Prostate gland (tissue), 2 donors: ENCODE results near the gene AIFM2. TPM values are rescaled to one million over a fixed set of nuclear protein-coding genes. Genes with fewer than 3 reads are reported as not detected.

Experiments
- DNase-seq: peaks from one replicate; pipeline ENCODE4 v3.0.0-alpha.2; 2019; ENCODE audit warnings: low spot score
- H3K27ac ChIP-seq, 2 donors: fragments of 200-600 bp; sonication (generic); 2 replicates each; pipeline ENCODE4 v1.5.1; 2017 to 2019
- H3K27me3 ChIP-seq: fragments of 200-600 bp; sonication (generic); replicated peaks from 2 replicates; pipeline ENCODE4 v1.5.1; 2019; ENCODE audit not compliant: insufficient read depth
- H3K36me3 ChIP-seq, 2 donors: fragments of 200-600 bp; sonication (generic); 1 replicate in 1 of 2; 2 replicates in 1 of 2; pipeline versions ENCODE4 v1.5.1 to v1.8.1; 2017 to 2019
- H3K4me1 ChIP-seq: fragments of 200-600 bp; sonication (generic); replicated peaks from 2 replicates; pipeline ENCODE4 v1.5.1; 2019
- H3K4me3 ChIP-seq, 2 donors: fragments of 200-600 bp; sonication (generic); 2 replicates each; pipeline ENCODE4 v1.5.1; 2017 to 2019
- H3K9me3 ChIP-seq: fragments of 200-600 bp; sonication (generic); 2 replicates; pipeline ENCODE4 v1.5.1; 2017
- POLR2A ChIP-seq: fragments of 450-650 bp; IDR thresholded peaks from one replicate; pipeline ENCODE4 v1.6.1; 2016; ENCODE audit warnings: antibody characterized with exemption, mild to moderate bottlenecking
- POLR2AphosphoS5 ChIP-seq: sonication (generic); formaldehyde crosslinking; IDR thresholded peaks from one replicate; pipeline ENCODE4 v1.6.1; 2017; ENCODE audit warnings: antibody characterized with exemption
- WGBS: methylation state at CpG from one replicate; pipeline ENCODE4 v1.1.5; 2018; 5-methylcytosine and 5-hydroxymethylcytosine counted together
- intact Hi-C: fragments of 100-400 bp; cut with DNase I; formaldehyde crosslinking; loops from one replicate; pipeline ENCODE4 v1.14.2; 2022
- total RNA-seq, 2 donors: library from RNA; depleted of rRNA; stranded (reverse); fragments of >200 nt; gene quantifications; one replicate each; pipeline ENCODE4 v1.1.0, GENCODE V29; 2016
- TF ChIP-seq, protein P1 (sequence below), 4 experiments: fragments of 200-600 bp in 2 of 4; fragments of 450-650 bp in 2 of 4; sonication (generic) in 2 of 4; IDR thresholded peaks; 1 replicate in 3 of 4; 2 replicates in 1 of 4; pipeline ENCODE4 v1.5.1; 2016 to 2019; ENCODE audit warnings: antibody characterized with exemption in 4 of 4, mild to moderate bottlenecking in 2 of 4, moderate library complexity in 2 of 4

The AIFM2 gene
- total RNA-seq, 2 donors from 2014 or later = 10.7 to 12.2 TPM

DNA sequence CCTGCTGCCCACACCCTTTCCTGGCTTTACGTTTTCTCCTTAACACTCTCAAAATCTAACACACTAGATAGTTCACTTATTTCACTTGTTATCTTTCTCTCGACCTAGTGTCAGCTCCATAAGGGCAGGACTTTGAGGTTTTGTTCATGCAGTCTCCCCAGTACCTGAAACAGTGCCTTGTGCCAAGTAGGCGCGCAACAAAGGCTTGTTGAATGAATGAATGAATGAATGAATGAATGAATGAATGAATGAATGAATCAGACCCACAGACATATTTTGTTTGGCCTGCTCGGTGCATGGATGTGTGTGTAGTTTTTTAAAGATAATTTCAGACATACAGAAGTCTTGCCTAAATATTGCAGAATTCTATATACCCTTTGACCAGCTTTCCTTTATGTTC lies 7.7 kb upstream of the AIFM2 start:
- intact Hi-C loops = no loop called here

DNA sequence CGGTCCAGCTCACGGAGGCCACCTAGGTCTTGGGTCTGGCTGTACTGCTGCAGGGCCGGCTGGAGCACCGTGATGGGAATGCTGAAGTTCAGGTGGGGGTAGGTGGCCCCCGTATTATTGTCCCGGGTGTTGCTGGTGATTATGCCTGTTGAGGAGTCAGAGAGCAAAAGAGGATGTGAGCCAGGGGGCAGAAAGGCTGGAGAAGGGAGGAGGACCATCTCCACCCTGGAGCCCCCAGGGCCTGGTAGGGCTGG lies 7.3 kb upstream of the AIFM2 start:
- TF ChIP-seq, protein P1, sequence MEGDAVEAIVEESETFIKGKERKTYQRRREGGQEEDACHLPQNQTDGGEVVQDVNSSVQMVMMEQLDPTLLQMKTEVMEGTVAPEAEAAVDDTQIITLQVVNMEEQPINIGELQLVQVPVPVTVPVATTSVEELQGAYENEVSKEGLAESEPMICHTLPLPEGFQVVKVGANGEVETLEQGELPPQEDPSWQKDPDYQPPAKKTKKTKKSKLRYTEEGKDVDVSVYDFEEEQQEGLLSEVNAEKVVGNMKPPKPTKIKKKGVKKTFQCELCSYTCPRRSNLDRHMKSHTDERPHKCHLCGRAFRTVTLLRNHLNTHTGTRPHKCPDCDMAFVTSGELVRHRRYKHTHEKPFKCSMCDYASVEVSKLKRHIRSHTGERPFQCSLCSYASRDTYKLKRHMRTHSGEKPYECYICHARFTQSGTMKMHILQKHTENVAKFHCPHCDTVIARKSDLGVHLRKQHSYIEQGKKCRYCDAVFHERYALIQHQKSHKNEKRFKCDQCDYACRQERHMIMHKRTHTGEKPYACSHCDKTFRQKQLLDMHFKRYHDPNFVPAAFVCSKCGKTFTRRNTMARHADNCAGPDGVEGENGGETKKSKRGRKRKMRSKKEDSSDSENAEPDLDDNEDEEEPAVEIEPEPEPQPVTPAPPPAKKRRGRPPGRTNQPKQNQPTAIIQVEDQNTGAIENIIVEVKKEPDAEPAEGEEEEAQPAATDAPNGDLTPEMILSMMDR (IDR thresholded peaks at IDR 0.05) = no peak
- TF ChIP-seq POLR2AphosphoS5 = no peak
- no peak for TF ChIP-seq POLR2A
- Histone ChIP-seq H3K27me3 (no peaks in the 10 kb centered on the region), H3K36me3 (no peaks in the 10 kb centered on the region), H3K4me3 (no peak overlapping the region), H3K4me1 (peaks cover 4% of the 10 kb centered on the region), H3K27ac (no peak overlapping the region), H3K9me3 (no peaks in the 10 kb centered on the region)
- intact Hi-C loops = no loop called here
- WGBS = 81% methylated on average over 6 of the region's 6 CpGs
- DNase-seq = no peak

More for the DNA sequence above, 7.7 kb upstream of the AIFM2 start:
- no peaks in the 10 kb centered on the region for H3K27me3 ChIP-seq
- TF ChIP-seq POLR2A = no peak
- no peak for TF ChIP-seq POLR2AphosphoS5
- TF ChIP-seq, protein P1 (IDR thresholded peaks at IDR 0.05) = no peak
- DNase-seq = no peak
- no peak overlapping the region for H3K27ac ChIP-seq
- H3K4me1 ChIP-seq = peaks cover 7% of the 10 kb centered on the region
- 87% methylated on average over 5 of the region's 5 CpGs for WGBS
- no peaks in the 10 kb centered on the region for H3K36me3 ChIP-seq
- no peak overlapping the region for H3K4me3 ChIP-seq
- H3K9me3 ChIP-seq = no peaks in the 10 kb centered on the region

- no peaks in the 10 kb centered on the region for H3K36me3 ChIP-seq
- no peak overlapping the region for H3K27ac ChIP-seq
- intact Hi-C loops = no loop called here
- H3K4me3 ChIP-seq = no peak overlapping the region
- H3K9me3 ChIP-seq = no peaks in the 10 kb centered on the region
- TF ChIP-seq POLR2A (no peak), POLR2AphosphoS5 (no peak)
- TF ChIP-seq, protein P1 (IDR thresholded peaks at IDR 0.05) = no peak
- no peak for DNase-seq
- no peaks in the 10 kb centered on the region for H3K4me1 ChIP-seq
- no peaks in the 10 kb centered on the region for H3K27me3 ChIP-seq
- WGBS = 87% methylated on average over 11 of the region's 11 CpGs
These were observed 6.7 kb upstream of the AIFM2 start for GRCh38 chr10:70139151-70139996.

DNA sequence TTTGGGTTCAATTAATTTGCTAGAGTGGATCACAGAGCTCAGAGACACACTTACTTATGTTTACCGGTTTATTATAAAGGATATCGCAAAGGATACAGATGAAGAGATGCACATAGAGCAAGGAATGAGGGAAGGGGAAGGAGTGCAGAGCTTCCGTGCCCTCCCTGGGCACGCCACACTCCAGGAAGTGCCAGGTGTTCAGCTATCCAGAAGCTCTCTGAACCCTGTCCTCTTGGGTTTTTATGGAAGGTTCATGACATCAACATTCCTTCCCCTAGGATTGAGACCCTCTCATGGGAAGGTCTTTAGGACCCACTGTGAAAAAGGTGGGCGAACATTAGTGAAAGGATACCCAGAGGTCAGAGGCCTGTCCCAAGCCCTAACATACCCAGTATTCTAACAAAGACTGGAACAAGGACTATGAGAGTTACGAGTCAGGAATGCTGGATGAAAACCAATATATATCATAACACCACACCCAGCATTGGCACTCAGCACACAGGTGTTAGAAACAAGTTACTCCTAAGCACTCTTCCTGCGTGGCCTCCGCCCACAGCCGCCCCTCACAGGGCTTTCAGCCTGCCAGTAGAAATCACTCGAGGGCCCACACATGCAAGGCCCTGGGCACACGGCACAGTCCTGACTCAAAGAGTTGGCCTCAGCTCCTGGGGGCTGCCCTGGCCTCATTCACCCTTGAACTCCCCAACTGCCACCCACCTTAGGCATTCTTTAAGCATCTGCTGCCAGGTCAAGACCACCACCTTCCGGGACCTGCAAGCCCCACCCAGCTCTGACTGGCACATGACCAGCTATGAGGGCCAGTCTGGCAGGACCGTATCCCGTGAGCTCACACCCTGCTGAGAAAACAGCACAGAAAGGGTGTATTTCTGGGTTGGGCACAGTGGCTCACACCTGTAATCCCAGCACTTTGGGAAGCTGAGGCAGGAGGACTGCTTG lies 5.6 kb upstream of the AIFM2 start:
- H3K4me3 ChIP-seq = no peak overlapping the region
- H3K9me3 ChIP-seq = no peaks in the 10 kb centered on the region
- H3K36me3 ChIP-seq = no peaks in the 10 kb centered on the region
- intact Hi-C loops = no loop called here
- WGBS = 89% methylated on average over 10 of the region's 14 CpGs
- H3K4me1 ChIP-seq = no peaks in the 10 kb centered on the region
- no peaks in the 10 kb centered on the region for H3K27me3 ChIP-seq
- no peak for DNase-seq
- H3K27ac ChIP-seq = no peak overlapping the region
- TF ChIP-seq POLR2AphosphoS5 (no peak), POLR2A (no peak)
- TF ChIP-seq, protein P1 (IDR thresholded peaks at IDR 0.05) = no peak
